GM18499 (cell line): ENCODE measurements around the gene PMAIP1.
"Not testable (repeated sequence)": the region's sequence is repeated elsewhere in the genome, so short reads cannot be mapped to it uniquely, and the experiment has no call there.

ENCODE experiments used
- ATAC-seq: cut with Tn5 transposase; IDR thresholded peaks from one replicate; pipeline ENCODE4 v1.9.1; 2021; ENCODE audit warnings: moderate number of reproducible peaks; ENCODE audit not compliant: insufficient read depth, unreplicated experiment

Gene PMAIP1

DNA sequence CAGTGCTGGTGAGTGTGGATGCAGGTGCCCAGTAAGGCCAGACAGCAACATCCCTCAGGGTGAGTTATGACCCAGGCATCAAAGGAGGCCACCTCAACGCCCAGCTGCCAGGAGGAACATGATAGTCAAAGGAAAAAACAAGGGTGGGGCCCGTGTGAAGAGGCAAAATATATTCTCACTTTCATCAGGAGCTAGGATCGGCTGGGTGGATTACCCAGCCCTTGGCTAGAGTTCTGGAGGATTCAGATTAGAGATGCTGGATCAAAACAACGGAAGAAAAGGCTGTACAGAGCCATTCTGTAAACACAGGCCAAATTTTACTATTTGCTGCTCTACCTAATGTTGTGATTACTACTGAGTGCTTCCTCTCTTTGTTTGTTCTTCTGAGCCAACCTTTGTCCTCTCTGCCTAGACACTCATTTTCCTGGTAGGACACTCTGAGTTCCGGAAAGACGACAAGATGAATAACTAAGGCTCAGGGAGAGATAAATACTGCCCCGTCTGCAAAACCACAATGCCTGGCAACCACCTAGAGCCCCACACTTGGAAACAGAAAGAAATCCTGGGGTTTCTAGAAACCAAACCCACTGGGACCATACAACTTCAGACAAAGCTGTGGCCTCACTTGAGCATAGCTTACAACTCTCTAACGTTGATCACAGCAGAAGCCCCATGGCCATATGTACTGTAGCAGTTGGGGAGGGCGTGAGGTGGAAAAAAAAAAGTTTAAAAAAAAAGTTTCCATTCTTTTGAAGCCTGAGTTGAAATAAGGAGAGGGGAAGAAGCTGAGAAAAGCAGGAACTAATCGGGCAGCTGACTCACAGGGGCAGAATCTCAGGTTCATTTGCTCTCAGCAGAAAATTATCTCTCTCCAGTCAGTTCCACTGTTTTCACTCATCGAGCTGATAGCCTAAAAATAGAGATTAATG is 17.8 kb upstream of the PMAIP1 start:
- no peak for ATAC-seq

DNA sequence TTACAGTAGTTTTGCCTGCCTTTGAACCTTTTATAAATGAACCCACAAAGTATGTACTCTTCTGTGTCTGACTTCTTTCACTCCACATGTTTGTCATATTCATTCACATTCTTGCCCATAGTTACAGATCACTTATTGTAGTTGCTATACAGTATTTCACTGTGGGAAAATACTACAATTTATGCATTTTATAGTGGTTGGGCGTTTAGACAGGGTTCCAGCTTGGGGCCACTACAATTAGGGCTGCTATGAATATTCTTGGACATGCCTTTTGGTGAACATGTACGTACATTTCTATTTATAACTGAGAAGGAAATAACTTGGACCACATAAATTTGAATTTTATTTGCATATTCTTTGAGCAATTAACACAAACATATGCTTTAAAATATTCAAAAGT is 15.4 kb upstream of the PMAIP1 start:
- ATAC-seq, result no peak

DNA sequence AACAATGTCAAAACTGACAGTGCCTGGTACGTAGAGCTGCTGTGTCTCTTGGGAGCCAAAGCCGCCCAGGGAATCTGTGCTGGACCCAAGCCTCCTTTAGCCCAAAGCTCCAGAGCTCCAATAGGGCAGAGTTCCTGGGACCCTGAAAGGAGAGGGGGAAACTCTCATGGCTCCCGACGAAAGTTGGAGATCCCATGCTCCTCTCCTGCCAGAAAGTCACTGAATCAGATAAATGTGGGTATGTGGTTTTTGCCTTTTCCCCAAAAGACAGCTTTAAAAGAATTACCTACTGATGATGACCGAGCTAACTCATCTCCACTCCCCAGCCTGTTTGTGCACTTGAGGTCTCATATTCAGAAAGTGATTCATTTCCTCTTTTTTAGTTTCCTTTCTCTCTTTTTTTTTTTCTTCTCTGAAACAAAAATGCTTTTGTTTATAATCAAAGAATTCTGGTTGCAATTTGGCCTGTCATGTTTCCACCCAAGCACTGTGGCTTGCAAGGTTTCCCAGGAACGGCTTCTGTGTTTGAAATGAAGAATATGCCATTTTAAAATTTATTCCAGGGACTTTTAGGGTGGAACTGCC is 14.1 kb upstream of the PMAIP1 start:
- peak; percentile 88 for ATAC-seq

DNA sequence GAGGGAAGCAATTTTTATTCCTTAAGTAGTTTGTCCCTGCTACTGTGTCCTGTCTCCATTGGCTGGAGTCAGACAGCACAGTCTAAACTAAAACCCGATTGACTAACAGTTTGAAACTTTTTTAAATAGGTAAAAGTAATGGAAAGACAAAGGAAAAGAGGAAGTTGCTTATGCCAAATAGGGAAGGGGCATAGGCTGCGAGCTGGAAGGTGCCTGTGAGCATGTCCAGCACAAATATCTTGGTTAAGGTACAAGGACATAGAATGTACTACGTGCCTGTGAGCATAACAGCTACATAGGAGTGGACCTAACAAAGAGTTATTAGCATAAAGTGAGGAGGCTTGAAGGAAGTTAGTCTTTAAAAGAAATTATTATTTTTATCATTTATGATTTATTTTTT is 13.4 kb upstream of the PMAIP1 start:
- ATAC-seq, result not testable (repeated sequence)

DNA sequence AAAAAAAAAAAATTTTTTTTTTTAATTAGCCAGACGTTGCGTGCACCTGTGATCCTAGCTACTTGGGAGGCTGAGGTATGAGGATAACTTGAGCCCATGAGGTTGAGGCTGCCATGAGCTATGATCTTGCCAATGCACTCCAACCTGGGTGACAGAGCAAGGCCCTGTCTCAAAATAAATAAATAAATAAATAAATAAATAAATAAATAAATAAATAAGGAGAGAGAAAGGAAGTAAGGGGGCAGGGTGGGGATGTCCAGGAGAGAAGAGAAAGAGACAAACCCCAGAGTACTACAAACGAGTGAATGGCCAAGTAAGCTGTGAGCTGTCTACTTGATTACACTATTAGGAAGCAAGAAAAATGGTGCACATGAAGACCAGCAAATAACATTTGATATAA is 7.7 kb upstream of the PMAIP1 start:
- ATAC-seq, result no peak

DNA sequence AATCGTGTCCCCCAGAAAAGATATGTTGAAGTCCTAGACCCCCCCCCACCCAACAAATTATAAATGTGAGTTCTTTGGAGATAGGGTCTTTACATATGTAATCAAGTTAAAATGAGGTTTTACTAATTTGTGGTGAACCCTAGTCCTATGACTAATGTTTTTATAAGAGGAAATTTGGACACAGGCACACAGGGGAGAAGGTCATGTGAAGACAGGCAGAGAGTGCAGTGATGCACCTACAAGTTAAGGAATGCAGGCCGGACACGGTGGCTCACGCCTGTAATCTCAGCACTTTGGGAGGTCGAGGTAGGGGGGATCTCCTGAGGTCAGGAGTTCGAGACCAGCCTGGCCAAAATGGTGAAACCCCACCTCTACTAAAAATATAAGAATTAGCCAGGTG is 5.8 kb upstream of the PMAIP1 start:
- no peak for ATAC-seq

DNA sequence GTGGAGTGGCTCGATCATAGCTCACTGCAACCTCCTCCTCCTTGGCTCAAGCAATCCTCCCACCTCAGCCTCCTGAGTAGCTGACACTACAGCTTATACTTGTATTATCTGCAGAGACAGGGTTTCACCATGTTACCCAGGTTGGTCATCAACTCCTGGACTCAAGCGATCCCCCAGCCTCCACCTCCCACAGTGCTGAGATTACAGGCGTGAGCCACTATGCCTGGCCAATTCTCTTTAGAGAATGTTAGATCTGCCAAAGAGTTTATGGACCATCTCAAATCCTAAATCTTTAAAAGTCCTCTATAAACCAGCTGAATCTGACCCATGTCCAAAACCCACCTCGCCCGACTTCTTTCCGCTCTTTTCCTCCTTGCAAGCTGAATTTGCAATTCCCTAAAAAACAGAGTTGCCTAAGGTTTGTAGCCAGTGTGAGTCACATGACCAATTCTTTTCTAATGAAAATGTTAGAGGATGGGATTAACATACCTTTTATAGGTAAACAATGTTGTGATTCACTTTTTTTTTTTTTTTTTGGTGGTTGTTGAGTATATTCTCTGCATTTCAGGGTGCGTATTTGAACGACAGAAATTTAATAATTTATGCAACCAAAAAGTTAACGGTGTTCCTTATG is 2.4 kb upstream of the PMAIP1 start:
- ATAC-seq, result no peak

- no peak for ATAC-seq
Observed at GRCh38 chr18:59898093-59898492, 1.7 kb upstream of the PMAIP1 start.

GRCh38 chr18:59898609-59899297 is 1.0 kb upstream of the PMAIP1 start:
- no peak for ATAC-seq

- ATAC-seq, result peak; percentile 17
Observed at GRCh38 chr18:59900222-59901128, 679 bp downstream of the PMAIP1 start.

DNA sequence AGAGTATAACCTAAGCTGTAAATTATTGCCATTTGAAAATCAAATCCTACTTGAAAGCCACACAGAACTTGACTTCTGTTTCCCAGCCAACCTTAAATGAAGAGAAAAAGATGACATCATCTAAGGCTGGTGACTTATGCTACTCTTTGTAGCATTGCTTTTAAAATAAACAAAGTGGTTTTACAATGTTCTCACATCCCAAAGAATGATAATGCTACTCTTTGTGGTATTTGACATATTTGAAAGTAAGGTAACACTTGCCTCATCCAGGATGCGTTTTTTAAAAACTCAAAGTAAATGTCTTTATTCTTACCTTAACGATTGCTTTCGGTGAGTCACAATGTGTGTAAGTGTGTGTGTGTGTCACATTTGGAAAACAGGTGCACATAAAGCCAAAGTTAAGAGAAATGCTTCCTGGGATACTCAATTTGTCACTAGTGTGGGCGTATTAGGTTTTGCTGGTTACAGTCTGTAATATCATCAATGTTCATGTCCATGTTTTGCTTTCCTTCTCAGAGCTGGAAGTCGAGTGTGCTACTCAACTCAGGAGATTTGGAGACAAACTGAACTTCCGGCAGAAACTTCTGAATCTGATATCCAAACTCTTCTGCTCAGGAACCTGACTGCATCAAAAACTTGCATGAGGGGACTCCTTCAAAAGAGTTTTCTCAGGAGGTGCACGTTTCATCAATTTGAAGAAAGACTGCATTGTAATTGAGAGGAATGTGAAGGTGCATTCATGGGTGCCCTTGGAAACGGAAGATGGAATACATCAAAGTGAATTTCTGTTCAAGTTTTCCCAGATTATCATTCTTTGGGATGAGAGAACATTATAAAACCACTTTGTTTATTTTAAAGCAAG is 2.6 kb downstream of the PMAIP1 start:
- no peak for ATAC-seq

DNA sequence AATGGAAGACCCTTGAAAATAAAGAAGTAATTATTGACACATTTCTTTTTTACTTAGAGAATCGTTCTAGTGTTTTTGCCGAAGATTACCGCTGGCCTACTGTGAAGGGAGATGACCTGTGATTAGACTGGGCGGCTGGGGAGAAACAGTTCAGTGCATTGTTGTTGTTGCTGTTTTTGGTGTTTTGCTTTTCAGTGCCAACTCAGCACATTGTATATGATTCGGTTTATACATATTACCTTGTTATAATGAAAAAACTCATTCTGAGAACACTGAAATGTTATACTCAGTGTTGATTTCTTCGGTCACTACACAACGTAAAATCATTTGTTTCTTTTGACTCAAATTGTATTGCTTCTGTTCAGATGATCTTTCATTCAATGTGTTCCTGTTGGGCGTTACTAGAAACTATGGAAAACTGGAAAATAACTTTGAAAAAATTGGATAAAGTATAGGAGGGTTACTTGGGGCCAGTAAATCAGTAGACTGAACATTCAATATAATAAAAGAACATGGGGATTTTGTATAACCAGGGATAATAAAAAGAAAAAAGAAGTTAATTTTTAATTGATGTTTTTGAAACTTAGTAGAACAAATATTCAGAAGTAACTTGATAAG is 3.3 kb downstream of the PMAIP1 start:
- no peak for ATAC-seq

DNA sequence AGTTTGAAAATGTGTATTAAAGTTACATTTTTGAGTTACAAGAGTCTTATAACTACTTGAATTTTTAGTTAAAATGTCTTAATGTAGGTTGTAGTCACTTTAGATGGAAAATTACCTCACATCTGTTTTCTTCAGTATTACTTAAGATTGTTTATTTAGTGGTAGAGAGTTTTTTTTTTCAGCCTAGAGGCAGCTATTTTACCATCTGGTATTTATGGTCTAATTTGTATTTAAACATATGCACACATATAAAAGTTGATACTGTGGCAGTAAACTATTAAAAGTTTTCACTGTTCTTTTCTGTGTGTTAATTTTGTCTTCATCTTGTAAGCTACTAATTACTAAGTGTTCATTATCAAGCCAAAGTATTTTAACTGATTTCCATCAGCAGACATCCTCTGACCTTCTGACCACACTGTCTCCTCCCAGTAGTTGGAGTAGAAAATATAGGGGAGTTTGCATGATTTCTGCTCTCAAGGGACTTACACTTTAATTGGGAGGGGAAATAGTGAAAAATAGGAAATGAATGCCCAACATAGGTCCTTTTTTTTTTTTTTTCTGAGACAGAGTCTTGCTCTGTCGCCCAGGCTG is 4.3 kb downstream of the PMAIP1 start:
- ATAC-seq, result no peak

DNA sequence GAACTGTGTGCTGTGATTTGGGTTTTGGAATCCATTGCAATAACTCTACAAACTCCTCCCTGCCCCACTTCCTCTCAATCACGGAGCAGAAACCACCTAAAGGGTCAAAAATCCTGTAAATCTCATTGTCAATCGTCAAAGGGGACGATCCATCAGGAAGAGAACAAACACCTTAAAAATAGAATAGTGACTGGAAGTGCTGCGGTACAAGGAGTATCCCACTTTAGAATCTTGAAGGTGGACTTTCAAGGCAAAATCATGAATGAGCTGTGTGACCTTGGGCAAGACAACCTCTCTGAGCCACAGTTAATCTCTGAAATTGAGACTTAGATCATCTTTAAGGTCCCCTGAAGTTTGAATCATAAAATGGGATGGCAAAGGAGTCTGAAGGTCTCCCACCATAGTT is 5.9 kb downstream of the PMAIP1 start:
- ATAC-seq, result no peak

DNA sequence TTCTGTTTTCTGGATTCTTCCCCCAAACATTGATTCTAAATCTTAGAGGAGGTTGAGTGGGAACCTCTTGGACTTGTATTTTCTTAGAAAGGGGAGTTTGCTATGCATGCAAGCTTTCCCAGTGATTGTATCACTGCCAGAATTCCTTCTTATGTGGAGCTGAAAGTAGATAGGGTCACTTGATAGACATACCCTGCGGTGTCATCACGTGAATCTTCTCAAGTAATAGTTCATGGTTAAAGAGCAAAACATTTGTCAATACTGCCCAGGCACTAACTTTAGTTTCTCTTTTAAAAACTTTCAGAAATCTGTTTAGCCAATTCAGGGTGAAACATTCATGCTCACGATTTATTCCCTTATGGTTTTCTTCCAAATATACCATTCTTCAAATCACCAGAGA is 6.4 kb downstream of the PMAIP1 start:
- no peak for ATAC-seq

- ATAC-seq, result no peak
Observed at GRCh38 chr18:59907172-59907571, 7.4 kb downstream of the PMAIP1 start.

DNA sequence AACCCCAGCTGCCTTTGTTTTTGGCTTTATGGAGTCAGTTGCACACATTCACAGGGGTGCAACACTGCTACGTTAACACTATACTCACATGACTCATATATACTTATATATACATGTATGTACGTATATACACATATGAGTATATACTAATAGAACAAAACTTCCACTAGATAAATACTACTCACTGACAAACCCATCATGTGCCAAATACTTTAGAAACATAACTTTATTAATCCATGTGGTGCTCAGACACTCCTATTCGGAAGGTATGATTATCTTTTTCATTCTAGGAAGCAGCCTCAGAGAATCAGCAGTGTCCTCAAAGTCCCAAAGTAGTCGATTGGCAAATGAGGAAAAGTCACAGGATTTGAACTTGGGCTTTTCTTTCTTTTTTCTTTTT is 7.9 kb downstream of the PMAIP1 start:
- no peak for ATAC-seq

- ATAC-seq, result no peak
Observed at GRCh38 chr18:59908799-59909198, 9.0 kb downstream of the PMAIP1 start.
